Right renal cortex interstitium (tissue), 3 donors: ENCODE data around the gene CCDC181. TPM values are rescaled to one million over a fixed set of nuclear protein-coding genes. Genes with fewer than 3 reads are reported as not detected.
"Not testable (repeated sequence)": the region's sequence is repeated elsewhere in the genome, so short reads cannot be mapped to it uniquely, and the experiment has no call there.

Experiments used
- DNase-seq, 3 donors: peaks; one replicate each; pipeline ENCODE4 v3.0.0-alpha.2; 2013; ENCODE audit warnings: low read depth in 3 of 3, low spot score in 2 of 3
- polyA plus RNA-seq, 3 donors: library from polyadenylated mRNA; unstranded; fragments of 120-200 nt; gene quantifications; one replicate each; pipeline ENCODE4 v1.2.1, GENCODE V29; 2013; ENCODE audit not compliant: insufficient read length in 3 of 3

CCDC181 gene
- 10 to 100 TPM; 10.1 to 12.9 (median 12.6) TPM for polyA plus RNA-seq

DNA sequence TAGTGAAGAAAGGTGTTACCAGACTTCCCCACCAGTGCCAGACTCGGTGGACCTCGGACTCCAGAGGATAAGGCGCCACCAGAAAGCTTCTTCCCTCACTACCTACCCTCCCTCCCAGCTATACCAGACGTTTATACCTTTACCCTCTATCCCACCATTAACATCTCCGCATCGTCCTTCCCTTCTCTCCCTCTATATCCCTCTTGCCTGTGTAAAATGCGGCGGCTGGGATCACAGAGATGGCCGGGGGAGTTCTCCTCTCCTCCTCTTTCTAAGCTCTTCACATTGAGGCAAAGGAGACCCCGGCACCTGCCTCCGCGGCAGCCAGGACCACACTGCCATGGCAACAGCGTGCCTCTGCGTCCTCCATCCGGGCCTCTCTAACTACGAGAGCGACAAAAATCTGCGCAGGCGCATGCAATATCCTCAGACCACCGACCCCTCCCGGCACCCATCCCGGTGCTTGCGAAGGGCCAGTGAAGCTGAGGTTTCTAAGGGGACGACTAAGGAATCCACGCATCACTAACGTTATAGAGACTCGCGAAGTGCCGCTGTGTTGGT lies at the start of gene CCDC181:
Gene CCDC181 (minus strand): TSS at position 394 of the 561 bp plus-strand sequence. CDS start 2,547 bp downstream, outside the sequence.
- DNase-seq, result peak; percentile 52 to 75 (median 70)

DNA sequence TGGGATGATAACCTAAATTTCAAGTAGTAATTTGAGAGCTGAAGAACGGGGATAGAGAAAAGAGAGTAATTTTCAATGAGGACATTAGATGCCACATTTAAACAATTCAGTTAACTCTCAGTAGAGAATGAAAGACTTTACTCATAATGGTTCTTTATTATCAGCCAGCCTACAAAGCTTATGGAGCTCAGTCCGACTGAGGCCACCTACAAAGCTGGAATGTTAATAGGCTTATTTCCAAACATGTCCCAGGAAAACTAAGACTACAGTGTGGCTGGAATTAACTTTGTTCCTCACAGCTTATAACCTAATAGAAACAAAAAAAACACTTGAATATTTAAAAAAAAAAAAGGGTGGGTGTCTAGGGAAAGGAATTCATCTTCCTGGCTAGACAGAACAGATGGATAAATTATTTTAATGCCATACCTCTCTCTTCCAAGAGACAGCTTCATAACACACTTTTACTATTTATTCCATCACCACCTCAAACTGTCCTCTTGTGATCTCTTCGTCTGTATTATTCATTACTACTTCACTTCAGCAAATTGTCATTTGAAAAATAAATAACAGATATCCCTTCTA lies 48.6 kb upstream of the CCDC181 start:
- no peak for DNase-seq

DNA sequence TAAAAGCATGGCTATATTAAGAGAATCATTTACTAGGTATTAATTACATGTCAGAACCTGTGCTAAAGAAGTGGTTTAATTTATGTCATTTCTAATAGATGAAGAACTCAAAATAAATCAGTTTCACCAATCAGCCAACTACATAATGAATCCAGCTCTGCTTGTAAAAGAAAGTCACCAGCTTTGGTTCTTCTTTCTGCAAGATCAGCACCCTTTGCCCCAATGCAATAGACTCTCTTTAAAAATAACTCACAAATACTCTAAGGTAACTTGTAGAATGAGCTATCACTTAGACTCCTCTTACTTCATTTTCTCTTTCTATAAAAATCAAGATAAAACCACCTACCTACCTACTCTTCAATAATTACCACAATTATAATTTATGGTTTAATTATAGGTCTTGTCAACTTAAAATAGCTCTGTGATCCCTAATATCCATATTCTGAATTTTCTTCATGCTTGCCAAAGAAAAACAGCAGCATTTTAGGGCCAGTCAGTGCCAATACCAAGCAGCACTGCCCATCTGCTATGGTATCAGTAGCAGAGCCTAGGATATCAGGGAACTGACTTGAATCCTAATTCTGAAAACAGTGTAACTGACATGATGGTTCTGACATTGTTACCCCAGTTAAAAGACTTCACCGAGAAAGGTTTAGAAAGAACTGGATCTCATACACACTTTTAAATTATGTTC lies 47.2 kb upstream of the CCDC181 start:
- no peak for DNase-seq

DNA sequence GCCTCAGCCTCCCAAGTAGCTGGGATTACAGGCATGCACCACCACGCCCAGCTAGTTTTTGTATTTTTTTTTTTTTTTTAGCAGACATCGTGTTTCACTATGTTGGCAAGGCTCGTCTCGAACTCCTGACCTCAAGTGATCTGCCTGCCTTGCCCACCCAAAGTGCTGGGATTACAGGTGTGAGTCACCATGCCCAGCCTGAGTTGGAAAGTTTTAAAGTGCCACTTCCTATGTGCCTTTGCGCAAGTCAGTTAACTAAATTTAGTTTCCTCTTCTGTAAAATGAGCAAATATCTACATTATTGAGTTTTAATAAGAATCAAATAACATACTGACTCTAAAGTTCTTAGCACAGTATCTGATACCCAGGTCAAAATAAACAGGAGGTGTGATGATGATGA lies 46.1 kb upstream of the CCDC181 start:
- DNase-seq, result no peak

DNA sequence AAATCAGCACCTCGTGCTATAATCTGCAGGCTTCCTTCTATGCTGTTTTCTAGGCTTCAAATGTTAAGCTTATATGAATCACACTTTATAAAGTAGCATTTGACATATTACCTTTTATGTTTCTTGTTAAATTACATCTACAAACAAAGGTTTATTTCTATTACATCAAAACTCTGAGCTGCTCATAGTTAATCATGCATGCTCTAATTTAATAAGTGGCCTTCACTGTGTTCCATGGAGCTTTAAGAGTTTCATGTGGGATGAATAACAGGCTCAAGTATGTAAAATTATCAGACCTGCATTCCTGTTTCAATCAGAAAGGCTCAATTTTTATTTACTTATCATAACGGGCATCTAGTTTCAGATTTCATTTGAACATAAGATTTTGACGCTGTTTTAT lies 45.5 kb upstream of the CCDC181 start:
- no peak for DNase-seq

DNA sequence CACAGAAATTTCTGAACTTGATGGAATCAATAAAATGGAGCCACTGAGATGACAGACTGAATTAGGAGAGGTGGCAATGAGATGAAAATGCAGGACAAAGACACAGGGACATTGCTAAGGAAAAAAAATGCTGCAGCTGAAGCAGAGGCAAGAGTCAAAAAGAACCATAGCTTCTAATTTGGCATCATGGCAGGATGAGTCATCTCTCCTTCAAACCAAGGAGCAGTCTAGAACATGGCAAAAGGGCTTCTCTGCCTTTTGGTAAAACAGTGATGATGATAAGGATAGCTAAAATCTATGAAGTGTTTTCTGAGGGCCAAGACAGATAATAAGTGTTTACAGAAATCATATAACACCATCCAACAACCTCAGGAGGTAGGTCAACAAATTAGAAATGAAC lies 41.7 kb upstream of the CCDC181 start:
- no peak for DNase-seq

DNA sequence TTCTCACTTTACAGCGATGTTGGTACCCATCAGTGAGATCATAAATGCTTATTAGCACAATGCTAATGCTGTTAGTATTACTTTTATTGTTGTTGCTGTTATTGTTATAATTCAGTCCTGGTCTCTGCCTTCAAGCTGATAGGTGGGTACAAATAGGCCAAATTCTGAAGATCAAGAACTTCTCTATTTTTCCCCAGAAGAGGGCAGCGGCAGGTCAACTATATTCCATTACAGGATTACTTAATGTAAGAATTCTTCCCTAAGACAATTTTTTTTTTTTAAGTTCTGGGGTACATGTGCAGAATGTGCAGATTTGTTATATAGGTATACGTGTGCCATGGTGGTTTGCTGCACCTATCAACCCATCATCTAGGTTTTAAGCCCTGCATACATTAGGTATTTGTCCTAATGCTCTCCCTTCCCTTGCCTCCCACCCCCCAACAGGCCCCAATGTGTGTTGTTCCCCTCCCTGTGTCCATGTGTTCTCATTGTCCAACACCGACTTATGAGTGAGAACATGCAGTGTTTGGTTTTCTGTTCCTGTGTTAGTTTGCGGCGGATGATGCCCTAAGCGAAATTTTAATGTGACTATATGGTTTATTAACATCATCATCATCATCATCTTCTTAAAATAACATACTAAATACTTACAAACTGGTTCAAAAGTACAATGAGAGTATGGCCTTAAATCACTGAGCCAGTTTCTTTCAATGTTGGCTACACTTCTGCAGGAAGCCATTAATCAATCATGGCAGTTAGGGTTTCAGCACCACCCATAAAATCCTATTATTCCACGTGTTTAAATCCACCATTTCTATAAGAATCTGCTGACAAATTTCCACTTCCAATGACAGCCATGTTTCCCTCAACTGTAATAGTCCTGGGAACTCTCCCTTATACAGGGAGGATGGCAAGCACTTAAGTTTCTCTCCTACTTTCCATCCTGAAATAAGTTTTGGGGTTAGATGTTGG lies 39.3 kb upstream of the CCDC181 start:
- no peak for DNase-seq

DNA sequence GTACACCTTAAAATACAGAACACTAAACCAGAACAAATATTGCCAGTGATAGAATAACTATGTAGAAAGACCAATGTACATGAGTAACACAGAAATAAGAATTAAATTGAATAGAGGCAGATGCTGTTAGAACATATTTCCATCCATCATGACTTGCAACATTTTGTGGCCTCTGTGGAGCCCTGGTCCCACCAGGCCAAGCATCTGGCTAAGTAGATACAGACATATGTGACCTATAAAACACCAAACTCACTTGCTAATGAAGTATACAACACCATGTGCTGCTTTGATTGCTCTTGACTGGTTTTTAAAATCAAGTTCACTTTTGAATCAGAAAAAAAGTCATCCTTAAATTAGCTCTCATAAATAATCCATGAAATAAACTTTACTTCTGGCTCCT lies 38.0 kb upstream of the CCDC181 start:
- DNase-seq, result no peak

DNA sequence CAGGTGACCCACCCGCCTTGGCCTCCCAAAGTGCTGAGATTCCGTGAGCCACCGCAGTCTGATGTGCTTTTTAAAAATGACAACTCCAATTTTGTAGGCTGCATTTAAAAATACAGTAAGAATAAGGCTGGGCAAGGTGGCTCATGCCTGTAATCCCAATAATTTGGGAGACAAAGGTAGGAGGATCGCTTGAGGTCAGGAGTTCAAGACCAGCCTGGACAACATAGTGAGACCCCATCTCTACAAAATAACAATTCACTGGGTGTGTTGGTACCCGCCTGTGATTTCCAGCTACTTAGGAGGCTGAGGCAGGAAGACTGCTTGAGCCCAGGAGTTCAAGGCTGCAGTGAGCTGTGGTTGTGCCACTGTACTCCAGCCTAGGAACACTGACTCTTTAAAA lies 35.1 kb upstream of the CCDC181 start:
- no peak for DNase-seq

DNA sequence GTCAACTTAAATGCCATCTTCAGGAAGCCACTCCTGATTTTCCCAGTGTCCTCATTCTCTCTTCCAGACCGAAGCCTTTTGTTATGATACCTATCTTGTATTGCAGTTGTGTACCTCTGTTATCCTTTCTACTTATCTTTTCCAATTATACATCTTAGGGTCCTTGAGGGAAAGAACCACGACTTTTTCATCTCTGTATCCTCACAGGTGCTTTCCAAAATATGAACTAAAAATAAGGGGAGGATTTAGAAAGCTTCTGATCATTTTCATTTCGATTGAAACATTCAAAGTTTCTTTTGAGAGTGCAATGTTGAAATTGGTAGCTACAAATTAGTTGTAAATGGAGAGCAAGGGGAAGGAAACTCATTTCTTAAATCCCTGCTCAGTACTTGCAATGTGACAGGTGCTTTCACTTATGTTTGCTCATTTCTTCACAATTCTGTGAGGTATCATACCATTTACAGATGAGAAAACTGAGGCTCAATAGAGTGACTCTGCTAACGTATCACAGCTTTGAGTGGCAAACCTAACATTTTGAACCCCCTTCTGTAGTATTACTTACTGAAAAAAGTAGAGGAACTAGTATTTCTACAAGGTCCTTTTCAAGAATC lies 34.2 kb upstream of the CCDC181 start:
- DNase-seq, result no peak

DNA sequence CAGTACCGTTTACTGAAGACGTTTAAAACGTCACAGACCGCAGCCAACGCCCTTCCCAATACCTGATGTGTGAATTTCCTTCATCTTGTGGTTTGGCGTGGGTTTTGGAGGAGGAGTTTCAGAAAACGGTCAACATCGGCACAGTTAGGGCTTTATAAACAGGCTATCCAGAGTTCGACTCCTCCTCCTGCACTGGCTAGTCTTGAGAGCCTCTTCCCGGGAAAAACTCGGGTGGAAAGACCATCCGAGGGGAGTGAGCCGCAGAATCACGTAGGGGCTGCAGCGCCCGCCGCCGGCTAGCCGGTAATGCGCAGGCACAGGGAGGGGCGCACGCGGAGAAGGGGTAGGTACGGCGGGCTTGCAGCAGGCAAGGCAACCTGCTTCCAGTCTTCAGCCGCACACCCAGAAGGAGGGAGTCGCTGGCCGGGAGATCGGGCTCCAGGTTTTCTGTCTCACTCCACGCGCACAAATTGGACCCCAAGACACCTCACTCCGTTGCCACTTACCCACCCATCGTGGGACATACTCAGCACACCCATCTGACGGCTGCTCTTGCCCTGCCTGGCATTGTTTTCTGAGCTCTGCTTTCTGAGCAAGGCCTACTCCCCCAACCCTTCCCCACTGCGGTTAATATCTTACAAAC lies 33.0 kb upstream of the CCDC181 start:
- no peak for DNase-seq

DNA sequence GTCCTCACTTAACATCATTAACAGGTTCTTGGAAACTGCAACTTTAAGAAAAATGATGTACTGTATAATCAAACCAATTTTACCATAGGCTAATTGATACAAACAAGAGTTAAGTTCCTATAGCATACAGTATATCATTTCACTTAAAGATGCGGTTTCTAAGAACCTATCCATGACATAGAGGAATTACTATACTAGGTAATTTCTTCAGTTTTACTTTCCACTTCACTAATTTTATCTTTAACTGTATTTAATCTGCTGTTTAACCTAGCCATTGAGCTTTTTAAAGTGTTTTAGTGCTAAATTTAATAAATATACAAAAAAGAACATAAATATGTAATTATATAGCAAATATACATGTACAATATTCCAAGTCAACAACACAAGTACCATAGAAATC lies 30.2 kb upstream of the CCDC181 start:
- no peak for DNase-seq

DNA sequence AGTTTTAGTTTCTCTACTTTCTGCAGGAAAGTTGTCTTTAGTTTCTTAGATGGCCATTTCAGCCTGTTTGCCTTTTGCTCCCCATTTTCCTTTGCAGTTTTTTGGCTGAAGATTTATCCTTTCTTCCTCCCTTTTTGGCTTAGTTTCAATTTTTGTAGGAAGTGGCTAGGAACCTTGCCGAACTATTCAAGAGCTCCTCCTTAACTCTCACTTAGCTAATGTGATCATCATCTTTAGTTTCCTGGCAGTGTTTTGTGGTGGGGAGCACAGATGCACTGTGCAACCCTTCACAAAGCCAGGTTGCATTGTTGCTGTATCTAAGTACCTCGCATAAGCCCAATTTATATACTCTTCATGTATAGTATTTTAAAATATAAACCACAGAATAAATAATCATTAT lies 28.8 kb upstream of the CCDC181 start:
- DNase-seq, result no peak

DNA sequence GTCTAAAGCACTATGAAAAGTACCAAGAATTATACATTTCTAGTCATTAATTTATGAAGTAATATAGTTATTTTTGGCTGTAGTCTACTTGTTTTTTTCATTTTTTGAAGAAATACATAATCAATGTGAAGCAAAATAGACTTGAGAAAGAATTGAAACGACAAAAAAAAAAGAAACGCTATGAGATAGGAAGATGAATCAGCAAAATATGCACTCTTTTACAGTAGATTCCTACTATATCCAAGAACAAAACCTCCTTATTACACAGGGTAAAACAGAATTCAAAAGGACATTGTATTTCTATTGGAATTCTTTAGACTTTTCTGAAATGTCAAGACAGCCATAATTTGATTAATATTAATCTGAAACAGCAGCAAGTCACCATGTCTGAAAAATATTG lies 25.6 kb upstream of the CCDC181 start:
- no peak for DNase-seq

DNA sequence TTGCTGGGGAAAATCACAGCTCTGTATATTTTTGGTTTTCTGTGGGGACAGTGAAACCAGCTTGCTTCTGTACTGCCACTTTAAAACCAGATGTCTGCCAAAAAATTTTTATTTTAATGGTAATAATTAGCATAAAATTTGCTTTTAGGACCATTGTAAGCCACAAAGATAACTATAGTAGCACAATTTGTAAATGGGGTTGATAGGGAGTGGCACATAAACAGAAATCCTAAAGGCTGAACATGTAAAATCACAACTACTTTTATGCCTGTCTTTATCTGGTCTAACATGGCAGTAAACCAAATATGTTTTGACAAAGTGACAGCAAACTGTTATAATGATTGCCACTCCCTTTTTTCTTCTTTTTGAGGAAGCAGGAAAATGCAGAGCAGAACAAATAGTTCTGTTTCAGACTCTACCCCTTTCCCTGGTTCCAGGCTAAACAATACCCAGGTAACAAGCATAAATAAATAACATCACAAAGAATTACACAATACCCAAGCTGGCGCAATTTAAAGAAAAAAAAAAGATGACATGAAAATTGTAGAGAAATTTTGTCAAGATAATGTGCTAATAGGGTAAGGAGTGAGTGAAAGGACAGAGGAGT lies 24.0 kb upstream of the CCDC181 start:
- no peak for DNase-seq

DNA sequence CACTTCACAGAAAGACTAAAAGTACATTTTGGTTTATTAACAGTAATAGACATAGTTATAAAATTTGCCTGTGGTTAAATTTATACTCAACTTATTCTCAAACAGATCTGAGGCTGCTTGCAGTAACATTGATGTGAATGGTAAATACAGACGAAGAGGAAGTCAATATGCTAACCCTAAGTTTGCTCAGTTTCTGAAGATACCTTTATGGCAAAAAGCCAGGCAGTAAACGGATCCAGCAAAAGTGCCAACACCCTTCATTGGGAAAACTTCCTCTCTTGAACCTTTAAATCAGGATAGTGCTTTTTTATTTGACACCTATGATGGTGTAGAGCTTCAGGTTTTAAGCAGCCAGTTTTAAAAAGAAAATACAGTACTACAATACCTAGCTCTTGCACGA lies 16.6 kb upstream of the CCDC181 start:
- DNase-seq, result no peak

DNA sequence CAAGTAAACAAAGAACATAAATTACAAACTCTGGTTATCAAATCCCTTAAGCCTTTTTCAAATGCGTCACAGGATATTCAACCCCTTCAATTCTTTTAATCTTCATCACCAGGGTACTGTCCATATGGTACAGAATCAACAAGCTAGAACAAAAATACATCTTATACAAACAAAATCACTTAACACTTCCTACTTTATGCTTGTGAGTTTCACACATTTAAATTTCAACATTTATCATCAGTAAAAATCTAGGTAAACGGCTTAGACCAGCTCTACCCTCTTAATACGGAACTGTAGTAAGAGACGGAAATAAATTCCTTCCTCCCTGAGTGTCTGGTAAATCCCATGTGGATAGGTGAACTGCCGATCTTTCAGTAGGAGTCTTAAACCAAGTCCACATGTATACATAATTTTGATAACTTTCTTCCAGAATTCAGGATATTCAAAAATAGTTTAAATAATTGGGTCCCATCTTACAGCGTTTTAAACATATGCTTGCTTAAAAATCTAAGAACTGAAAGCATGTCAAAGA lies 1.0 kb downstream of the CCDC181 start:
- DNase-seq, result no peak

DNA sequence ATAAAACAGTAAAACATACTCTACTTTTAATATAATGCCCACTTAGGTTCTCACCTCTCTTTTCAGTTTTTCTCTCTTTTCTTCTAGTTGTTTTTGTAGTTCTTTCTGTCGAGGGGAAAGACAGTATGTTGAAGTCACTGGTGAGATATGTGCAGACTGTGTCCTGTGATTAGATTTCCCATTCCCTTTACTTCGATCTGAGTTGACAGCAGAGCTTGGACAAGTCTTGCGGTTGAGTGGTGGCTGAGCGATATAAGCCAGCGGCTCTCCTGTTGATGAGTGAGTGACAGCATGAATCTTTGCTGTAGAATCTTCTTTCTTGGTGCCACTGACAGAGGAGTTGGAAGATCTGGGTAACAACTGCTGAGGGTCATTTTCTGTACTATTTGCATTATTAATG lies 6.0 kb downstream of the CCDC181 start:
- no peak for DNase-seq

DNA sequence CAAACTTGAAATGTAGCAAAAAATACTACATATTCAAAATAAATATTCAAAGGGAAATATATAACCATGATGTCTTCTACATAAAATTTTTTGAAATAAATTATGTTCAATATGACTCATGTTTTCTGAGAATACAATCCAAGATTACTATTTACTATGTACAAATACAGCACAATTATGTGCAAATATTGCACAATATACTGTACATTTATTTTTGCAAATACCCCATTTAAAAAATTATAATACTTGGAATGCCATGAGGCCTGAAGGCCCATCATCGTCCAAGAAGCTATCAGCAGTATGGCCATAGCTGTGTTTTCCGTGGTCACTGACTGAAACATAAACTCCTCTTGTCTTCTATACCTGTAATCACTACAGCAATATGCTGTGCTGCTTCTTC lies 12.3 kb downstream of the CCDC181 start:
- no peak for DNase-seq

DNA sequence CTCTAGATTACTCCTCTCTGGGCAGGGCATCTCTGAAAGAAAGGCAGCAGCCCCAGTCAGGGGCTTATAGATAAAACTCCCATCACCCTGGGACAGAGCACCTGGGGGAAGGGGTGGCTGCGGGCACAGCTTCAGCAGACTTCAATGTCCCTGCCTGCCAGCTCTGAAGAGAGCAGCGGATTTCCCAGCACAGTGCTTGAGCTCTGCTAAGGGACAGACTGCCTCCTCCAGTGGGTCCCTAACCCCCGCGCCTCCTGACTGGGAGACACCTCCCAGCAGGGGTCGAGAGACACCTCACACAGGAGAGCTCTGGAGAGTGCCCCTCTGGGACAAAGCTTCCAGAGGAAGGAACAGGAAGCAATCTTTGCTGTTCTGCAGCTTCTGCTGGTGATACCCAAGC lies 18.9 kb downstream of the CCDC181 start:
- DNase-seq, result not testable (repeated sequence)
